HepG2 (cell line): Measurements from ENCODE around the gene SUSD6. TPM values are rescaled to one million over a fixed set of nuclear protein-coding genes. Genes with fewer than 3 reads are reported as not detected.

Experiments used
- ATAC-seq: fragments of 200-7000 bp; cut with Tn5 transposase; 3 replicates; pipeline ENCODE4 v1.9.1; 2020; ENCODE audit warnings: mild to moderate bottlenecking, moderate library complexity
- BruUV-seq: library from RNA; stranded (reverse); fragments of 400-500 nt; replicated peaks from 2 replicates; lab custom pipeline; 2021; lab: Mats Ljungman, UMichigan
- CTCF ChIA-PET: fragments of 300-600 bp; formaldehyde crosslinking; extraction: SDS; loops from one replicate; lab custom pipeline; 2021; ENCODE audit warnings: low total read pairs, inconsistent platforms, low intra/inter-chr PET ratio; lab: Yijun Ruan, JAX
- POLR2A ChIA-PET: fragments of 350-600 bp; sonication (Branson Sonifier 250); formaldehyde crosslinking; loops from one replicate; lab custom pipeline; 2020; ENCODE audit warnings: antibody characterized with exemption, inconsistent platforms; lab: Yijun Ruan, JAX
- DNase-seq: peaks from one replicate; pipeline ENCODE4 v3.0.0-alpha.2; 2015; ENCODE audit warnings: low spot score
- FAIRE-seq: peaks from 3 replicates; lab custom pipeline; 2011; peaks lifted over from hg19 to GRCh38; lab: Jason Lieb, UNC
- H2AFZ ChIP-seq: one replicate; pipeline ENCODE4 v1.6.1; 2011; ENCODE audit warnings: low read length, inconsistent platforms
- H3K27ac ChIP-seq: fragments of 300-600 bp; 3 replicates; pipeline ENCODE4 v1.8.0; 2011; ENCODE audit warnings: mixed run types, mild to moderate bottlenecking, mixed read lengths, low read length, inconsistent platforms; ENCODE audit not compliant: insufficient read depth; ENCODE audit errors: extremely low read length
- H3K27me3 ChIP-seq, 2 experiments: fragments of 200-600 bp in 1 of 2; 2 replicates in 1 of 2; 3 replicates in 1 of 2; pipeline versions ENCODE4 v1.6.0 to v1.8.0; 2011; ENCODE audit warnings: low read length in 2 of 2, mild to moderate bottlenecking in 2 of 2, moderate library complexity in 2 of 2, inconsistent platforms in 1 of 2; ENCODE audit not compliant: insufficient read depth in 2 of 2, control insufficient read depth in 1 of 2
- H3K36me3 ChIP-seq, 2 experiments: fragments of 200-600 bp in 1 of 2; replicated peaks in 1 of 2; 2 replicates in 1 of 2; 3 replicates in 1 of 2; pipeline versions ENCODE4 v1.5.1 to v1.8.0; 2011; ENCODE audit warnings: low read length in 2 of 2, inconsistent platforms in 1 of 2; ENCODE audit not compliant: insufficient read depth in 2 of 2, control insufficient read depth in 1 of 2
- H3K4me1 ChIP-seq: 2 replicates; pipeline ENCODE4 v1.5.1; 2012; ENCODE audit warnings: low read length, inconsistent platforms; ENCODE audit not compliant: insufficient read depth
- H3K4me2 ChIP-seq: 2 replicates; pipeline ENCODE4 v1.6.0; 2011; ENCODE audit warnings: low read depth, low read length, inconsistent platforms
- H3K4me3 ChIP-seq, 3 experiments: fragments of 200-600 bp in 1 of 3; sonication (generic), shearing (Covaris generic) in 1 of 3; replicated peaks in 1 of 3; 2 replicates each; pipeline ENCODE4 v1.5.1; 2011 to 2016; ENCODE audit warnings: low read length in 3 of 3, inconsistent platforms in 2 of 3, low read depth in 2 of 3, mild to moderate bottlenecking in 2 of 3, control low read depth in 1 of 3, mixed read lengths in 1 of 3; ENCODE audit not compliant: insufficient read depth in 1 of 3
- H3K79me2 ChIP-seq: one replicate; pipeline ENCODE4 v1.6.1; 2011; ENCODE audit warnings: low read length, inconsistent platforms; ENCODE audit not compliant: insufficient read depth
- H3K9ac ChIP-seq: 2 replicates; pipeline ENCODE4 v1.6.0; 2011; ENCODE audit warnings: mild to moderate bottlenecking, low read depth, low read length, inconsistent platforms; ENCODE audit not compliant: insufficient read depth
- H3K9me3 ChIP-seq: 2 replicates; pipeline ENCODE4 v1.5.1; 2012; ENCODE audit warnings: mild to moderate bottlenecking, low read length
- H4K20me1 ChIP-seq: 2 replicates; pipeline ENCODE4 v1.6.0; 2011; ENCODE audit warnings: inconsistent platforms, mild to moderate bottlenecking, low read length, moderate library complexity; ENCODE audit not compliant: insufficient read depth
- ETS1 ChIP-seq: sonication (generic); formaldehyde crosslinking; IDR thresholded peaks from 2 replicates; pipeline ENCODE4 v1.4.0; 2020; ENCODE audit warnings: missing genetic modification reagents
- IRF2 ChIP-seq: IDR thresholded peaks from 2 replicates; pipeline ENCODE4 v1.6.1; 2018; ENCODE audit warnings: missing genetic modification reagents, missing compliant biosample characterization
- MAFF ChIP-seq: IDR thresholded peaks from 2 replicates; pipeline ENCODE4 v1.6.1; 2011; ENCODE audit warnings: low read depth, low read length, improper control_type of control experiment
- MTA1 ChIP-seq: sonication (generic); formaldehyde crosslinking; IDR thresholded peaks from 2 replicates; pipeline ENCODE4 v1.4.0; 2020; ENCODE audit warnings: missing genetic modification reagents, mild to moderate bottlenecking, borderline replicate concordance
- SRSF1 ChIP-seq: fragments of 200-400 bp; formaldehyde crosslinking; optimal IDR thresholded peaks from 2 replicates; pipeline ENCODE3; 2017; ENCODE audit warnings: mild to moderate bottlenecking, low read depth, low read length, moderate library complexity
- TERF1 ChIP-seq: sonication (generic); formaldehyde crosslinking; IDR thresholded peaks from 2 replicates; pipeline ENCODE4 v1.8.0; 2022; ENCODE audit warnings: mild to moderate bottlenecking, missing genetic modification reagents, moderate library complexity
- ZFY ChIP-seq: sonication (generic); formaldehyde crosslinking; IDR thresholded peaks from 2 replicates; pipeline ENCODE4 v1.4.0; 2020; ENCODE audit warnings: missing genetic modification reagents
- ZNF260 ChIP-seq: sonication (generic); formaldehyde crosslinking; IDR thresholded peaks from 2 replicates; pipeline ENCODE4 v1.4.0; 2020; ENCODE audit warnings: missing genetic modification reagents, low read depth, mild to moderate bottlenecking, borderline replicate concordance
- ZNF354B ChIP-seq: sonication (generic); formaldehyde crosslinking; IDR thresholded peaks from 2 replicates; pipeline ENCODE4 v1.8.0; 2022; ENCODE audit warnings: mild to moderate bottlenecking, missing genetic modification reagents
- whole genome bisulfite sequencing: methylation state at CpG from one replicate; pipeline ENCODE4 v1.1.6; 2017; ENCODE audit warnings: low lambda C conversion rate; 5-methylcytosine and 5-hydroxymethylcytosine counted together
- in situ Hi-C: cut with HindIII; loops from 2 replicates; pipeline ENCODE4 v1.10.0; 2017; ENCODE audit warnings: low pct_unique_long_range_greater_than_20kb; ENCODE audit not compliant: extremely low pct_ligation_motif_present
- intact Hi-C: fragments of 100-400 bp; cut with micrococcal nuclease; formaldehyde crosslinking; loops from one replicate; pipeline ENCODE4 v1.10.0; 2022; ENCODE audit not compliant: unreplicated experiment
- polyA plus RNA-seq, 8 experiments: library from polyadenylated mRNA; depleted of rRNA in 3 of 8; stranded (reverse) in 7 of 8; unstranded in 1 of 8; fragments of >200 nt; fragmentation: Illumina TruSeq in 4 of 8; extraction: Trizol in 4 of 8; gene quantifications; 2 replicates each; pipeline versions ENCODE4 v1.2.1 to v1.2.3, GENCODE V29; 2011 to 2016; ENCODE audit warnings: low read depth in 4 of 8, missing spikeins in 1 of 8, mixed read lengths in 1 of 8; ENCODE audit not compliant: insufficient read depth in 1 of 8
- total RNA-seq, 5 experiments: library from RNA; depleted of rRNA; stranded (reverse); fragments of >200 nt; fragmentation: Illumina TruSeq; extraction: Trizol; gene quantifications; 2 replicates each; pipeline ENCODE4 v1.2.3, GENCODE V29; 2016; ENCODE audit warnings: low read depth in 1 of 5

Gene SUSD6
- total and polyA plus RNA-seq, 2 of the 13 experiments (the other 11 are each of a cell fraction or from before 2014, with no cell fraction given): 7.2 to 7.4 TPM

DNA sequence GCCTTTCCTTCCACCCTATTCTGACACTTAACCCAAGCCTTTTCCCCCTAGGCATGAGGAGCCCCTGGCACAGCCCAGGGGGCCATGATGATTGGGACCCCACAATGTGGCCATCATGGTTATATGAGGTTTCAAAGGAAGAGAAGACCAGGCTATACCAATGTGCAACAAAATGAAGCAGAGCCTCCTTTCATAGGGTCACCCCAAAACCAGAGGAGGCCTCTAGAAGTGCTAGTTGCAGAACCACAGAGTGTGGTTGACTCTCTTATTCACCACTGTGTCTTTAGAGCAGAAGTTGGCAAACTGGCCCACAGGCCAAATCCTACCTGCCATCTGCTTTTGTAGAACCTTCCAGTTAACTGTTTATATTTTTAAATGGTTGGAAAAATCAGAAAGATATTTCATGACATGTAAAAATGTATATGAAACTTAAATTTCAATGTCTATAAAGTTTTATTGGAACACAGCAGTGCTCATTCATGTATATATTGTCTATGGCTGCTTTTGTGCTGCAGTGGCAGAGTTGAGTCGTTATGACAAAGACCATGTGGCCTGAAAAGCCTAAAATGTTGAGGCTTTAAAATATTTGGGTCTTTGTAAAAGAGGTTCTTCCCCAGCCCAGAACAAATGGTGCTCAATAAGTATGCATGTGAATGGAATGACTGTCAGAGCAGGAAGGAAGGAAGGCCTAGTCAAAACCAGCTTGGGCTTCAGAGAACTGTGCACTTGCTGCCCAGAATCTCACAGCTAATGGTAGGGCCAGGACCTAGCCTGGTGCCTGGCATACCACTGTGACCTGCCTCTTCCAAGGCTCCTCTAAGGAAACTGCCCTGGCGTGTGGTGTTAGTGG, 49.2 kb downstream of the SUSD6 start:
- H4K20me1 ChIP-seq: no peaks in the 10 kb centered on the region
- CTCF ChIA-PET: no interaction called here
- DNase-seq: no peak
- no peak for ATAC-seq
- no peak overlapping the region for H2AFZ ChIP-seq
- H3K4me1 ChIP-seq: peaks cover 88% of the 10 kb centered on the region
- BruUV-seq: TSS peak; percentile 37
- no peak for TF ChIP-seq IRF2 (CRISPR knock-in tag)
- no peak for TF ChIP-seq SRSF1
- TF ChIP-seq ETS1: no peak
- TF ChIP-seq MAFF: no peak
- TF ChIP-seq ZNF260 (CRISPR knock-in tag): no peak
- TF ChIP-seq ZNF354B (CRISPR knock-in tag): no peak
- no peak for TF ChIP-seq ZFY (CRISPR knock-in tag)
- TF ChIP-seq MTA1: no peak
- no peak for TF ChIP-seq TERF1
- TF ChIP-seq, all 625 proteins: peak for 0
- Histone ChIP-seq H3K4me3 (no peak overlapping the region), H3K36me3 (no peaks in the 10 kb centered on the region; a peak in 1 of 5 replicates), H3K4me2 (no peak overlapping the region), H3K27me3 (no peaks in the 10 kb centered on the region), H3K79me2 (no peaks in the 10 kb centered on the region), H3K27ac (no peak overlapping the region), H3K9me3 (no peaks in the 10 kb centered on the region), H3K9ac (no peak overlapping the region)
- in situ Hi-C loops (no loop called here), intact Hi-C loops (no loop called here)
- no peak for FAIRE-seq
- POLR2A ChIA-PET: interaction anchor here (1.8 kb wide), 1 partner anchor 22 kb away, joined by 3 read pairs; no protein-coding TSS in a partner anchor
- 100% methylated on average over 2 of the region's 2 CpGs for WGBS
